ENCODE results near the gene NCOA7. TPM values are rescaled to one million over a fixed set of nuclear protein-coding genes. Genes with fewer than 3 reads are reported as not detected.
A peak's percentile ranks its signal among the peaks of the same experiment; 100 is the strongest.
"Not testable (repeated sequence)": the region's sequence is repeated elsewhere in the genome, so short reads cannot be mapped to it uniquely, and the experiment has no call there.

Gene NCOA7
- total RNA-seq, 1 donor from 2014 or later, result 26.2 TPM

DNA sequence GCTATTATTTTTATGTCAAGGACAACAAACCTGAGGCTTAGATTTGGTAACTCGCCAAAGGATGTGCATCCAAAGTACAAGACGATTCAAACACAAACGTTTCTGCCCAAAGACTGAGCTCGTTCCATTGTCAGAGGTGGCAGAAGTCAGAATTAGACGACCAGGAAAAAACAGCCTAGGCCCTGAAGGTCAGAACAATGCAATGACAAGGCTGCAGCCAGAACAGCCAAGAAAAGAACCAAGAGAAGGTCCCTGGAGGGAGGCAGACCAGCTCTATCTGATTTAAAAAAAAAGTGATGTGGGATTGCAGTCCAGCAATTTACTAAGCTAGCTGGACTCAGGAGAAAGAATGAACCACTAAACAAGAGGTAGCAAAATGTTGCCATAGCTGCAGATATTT, 54.2 kb downstream of the NCOA7 start:
- peak overlapping the region; percentile 61 for H3K27ac Mint-ChIP-seq (ENCODE audit: unreplicated experiment)
- no peaks in the 10 kb centered on the region for H3K36me3 Mint-ChIP-seq (ENCODE audit: low read depth, unreplicated experiment)

GRCh38 chr6:125846292-125847024, 55.7 kb downstream of the NCOA7 start:
- H3K4me3 Mint-ChIP-seq (ENCODE audit: unreplicated experiment), result no peak overlapping the region
- no peaks in the 10 kb centered on the region for H3K9me3 Mint-ChIP-seq (ENCODE audit: unreplicated experiment)

More for the DNA sequence above, 54.2 kb downstream of the NCOA7 start:
- Mint-ChIP-seq H3K27me3 (ENCODE audit: unreplicated experiment) (no peaks in the 10 kb centered on the region), H3K9me3 (ENCODE audit: unreplicated experiment) (no peaks in the 10 kb centered on the region), H3K4me1 (ENCODE audit: unreplicated experiment) (peaks cover 21% of the 10 kb centered on the region), H3K4me3 (ENCODE audit: unreplicated experiment) (no peak overlapping the region)
- TF ChIP-seq CTCF (IDR thresholded peaks at IDR 0.05; ENCODE audit: unreplicated experiment), result no peak
- no peak for DNase-seq (ENCODE audit: low spot score)

DNA sequence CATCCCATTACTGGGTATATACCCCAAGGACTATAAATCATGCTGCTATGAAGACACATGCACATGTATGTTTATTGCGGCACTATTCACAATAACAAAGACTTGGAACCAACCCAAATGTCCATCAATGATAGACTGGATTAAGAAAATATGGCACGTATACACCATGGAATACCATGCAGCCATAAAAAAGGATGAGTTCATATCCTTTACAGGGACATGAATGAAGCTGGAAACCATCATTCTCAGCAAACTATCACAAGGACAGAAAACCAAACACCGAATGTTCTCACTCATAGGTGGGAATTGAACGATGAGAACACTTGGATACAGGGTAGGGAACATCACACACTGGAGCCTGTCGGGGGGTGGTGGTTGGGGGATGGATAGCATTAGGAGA, 57.5 kb downstream of the NCOA7 start:
- H3K4me1 Mint-ChIP-seq (ENCODE audit: unreplicated experiment), result peaks cover 24% of the 10 kb centered on the region
- not testable (repeated sequence) for H3K27ac Mint-ChIP-seq (ENCODE audit: unreplicated experiment); H3K4me3 Mint-ChIP-seq (ENCODE audit: unreplicated experiment); H3K36me3 Mint-ChIP-seq (ENCODE audit: low read depth, unreplicated experiment); H3K9me3 Mint-ChIP-seq (ENCODE audit: unreplicated experiment); H3K27me3 Mint-ChIP-seq (ENCODE audit: unreplicated experiment); DNase-seq (ENCODE audit: low spot score)

More at GRCh38 chr6:125846292-125847024, 55.7 kb downstream of the NCOA7 start:
- Mint-ChIP-seq H3K27ac (ENCODE audit: unreplicated experiment) (no peak overlapping the region), H3K4me1 (ENCODE audit: unreplicated experiment) (peaks cover 21% of the 10 kb centered on the region), H3K36me3 (ENCODE audit: low read depth, unreplicated experiment) (no peaks in the 10 kb centered on the region), H3K27me3 (ENCODE audit: unreplicated experiment) (no peaks in the 10 kb centered on the region)
- TF ChIP-seq CTCF (IDR thresholded peaks at IDR 0.05; ENCODE audit: unreplicated experiment), result no peak
- no peak for DNase-seq (ENCODE audit: low spot score)

- peaks cover 10% of the 10 kb centered on the region for H3K4me1 Mint-ChIP-seq (ENCODE audit: unreplicated experiment)
- H3K9me3 Mint-ChIP-seq (ENCODE audit: unreplicated experiment), result no peaks in the 10 kb centered on the region
- H3K36me3 Mint-ChIP-seq (ENCODE audit: low read depth, unreplicated experiment), result peaks cover 4% of the 10 kb centered on the region
- TF ChIP-seq CTCF (IDR thresholded peaks at IDR 0.05; ENCODE audit: unreplicated experiment), result no peak
- no peaks in the 10 kb centered on the region for H3K27me3 Mint-ChIP-seq (ENCODE audit: unreplicated experiment)
- no peak for DNase-seq (ENCODE audit: low spot score)
- H3K27ac Mint-ChIP-seq (ENCODE audit: unreplicated experiment), result no peak overlapping the region
- no peak overlapping the region for H3K4me3 Mint-ChIP-seq (ENCODE audit: unreplicated experiment)
Observed at GRCh38 chr6:125850361-125850760, 59.6 kb downstream of the NCOA7 start.

GRCh38 chr6:125852587-125852986, 61.8 kb downstream of the NCOA7 start:
- Mint-ChIP-seq H3K27ac (ENCODE audit: unreplicated experiment) (no peak overlapping the region), H3K4me3 (ENCODE audit: unreplicated experiment) (no peak overlapping the region), H3K9me3 (ENCODE audit: unreplicated experiment) (no peaks in the 10 kb centered on the region), H3K36me3 (ENCODE audit: low read depth, unreplicated experiment) (peaks cover 4% of the 10 kb centered on the region), H3K27me3 (ENCODE audit: unreplicated experiment) (no peaks in the 10 kb centered on the region), H3K4me1 (ENCODE audit: unreplicated experiment) (peaks cover 6% of the 10 kb centered on the region)
- no peak for TF ChIP-seq CTCF (IDR thresholded peaks at IDR 0.05; ENCODE audit: unreplicated experiment)
- no peak for DNase-seq (ENCODE audit: low spot score)

Data from endothelial cell (in vitro differentiated cells).